ENCODE results near the gene MAX.

The MAX gene

GRCh38 chr14:65102441-65103149 is at the start of gene MAX:
MAX (minus strand) TSS chr14:65102517; CDS start chr14:65102339, 178 bp downstream.
- Histone ChIP-seq H3K4me3 (ENCODE audit: low read length in 2 of 2) (peak within 1 kb of the TSS; percentile 81 to 85), H3K27me3 (ENCODE audit: control insufficient read depth in 1 of 2, insufficient read depth in 2 of 2, low read length in 2 of 2) (no peaks in the 10 kb centered on the region)

GRCh38 chr14:65151609-65151956 is 49.3 kb upstream of the MAX start:
- no peaks in the 10 kb centered on the region for H3K36me3 ChIP-seq (ENCODE audit: control insufficient read depth in 2 of 2, insufficient read depth in 2 of 2, low read length in 2 of 2)
- no peaks in the 10 kb centered on the region for H3K9me3 ChIP-seq (ENCODE audit: control insufficient read depth in 2 of 2, low read length in 2 of 2)
- H3K4me1 ChIP-seq (ENCODE audit: control insufficient read depth, insufficient read depth, low read length): peaks cover 3% of the 10 kb centered on the region
- H3K4me3 ChIP-seq (ENCODE audit: low read length in 2 of 2): no peak overlapping the region
- no peak overlapping the region for H3K27ac ChIP-seq (ENCODE audit: low read length)
- H3K9ac ChIP-seq (ENCODE audit: low read length in 2 of 2): no peak overlapping the region
- H3K27me3 ChIP-seq (ENCODE audit: control insufficient read depth in 1 of 2, insufficient read depth in 2 of 2, low read length in 2 of 2): no peaks in the 10 kb centered on the region

More at GRCh38 chr14:65102441-65103149, at the start of gene MAX:
- Histone ChIP-seq H3K36me3 (ENCODE audit: control insufficient read depth in 2 of 2, insufficient read depth in 2 of 2, low read length in 2 of 2) (no peaks in the 10 kb centered on the region), H3K9ac (ENCODE audit: low read length in 2 of 2) (peak within 1 kb of the TSS; percentile 77 to 83), H3K4me1 (ENCODE audit: control insufficient read depth, insufficient read depth, low read length) (peaks cover 18% of the 10 kb centered on the region), H3K27ac (ENCODE audit: low read length) (peak within 1 kb of the TSS; percentile 61), H3K9me3 (ENCODE audit: control insufficient read depth in 2 of 2, low read length in 2 of 2) (no peaks in the 10 kb centered on the region)

DNA sequence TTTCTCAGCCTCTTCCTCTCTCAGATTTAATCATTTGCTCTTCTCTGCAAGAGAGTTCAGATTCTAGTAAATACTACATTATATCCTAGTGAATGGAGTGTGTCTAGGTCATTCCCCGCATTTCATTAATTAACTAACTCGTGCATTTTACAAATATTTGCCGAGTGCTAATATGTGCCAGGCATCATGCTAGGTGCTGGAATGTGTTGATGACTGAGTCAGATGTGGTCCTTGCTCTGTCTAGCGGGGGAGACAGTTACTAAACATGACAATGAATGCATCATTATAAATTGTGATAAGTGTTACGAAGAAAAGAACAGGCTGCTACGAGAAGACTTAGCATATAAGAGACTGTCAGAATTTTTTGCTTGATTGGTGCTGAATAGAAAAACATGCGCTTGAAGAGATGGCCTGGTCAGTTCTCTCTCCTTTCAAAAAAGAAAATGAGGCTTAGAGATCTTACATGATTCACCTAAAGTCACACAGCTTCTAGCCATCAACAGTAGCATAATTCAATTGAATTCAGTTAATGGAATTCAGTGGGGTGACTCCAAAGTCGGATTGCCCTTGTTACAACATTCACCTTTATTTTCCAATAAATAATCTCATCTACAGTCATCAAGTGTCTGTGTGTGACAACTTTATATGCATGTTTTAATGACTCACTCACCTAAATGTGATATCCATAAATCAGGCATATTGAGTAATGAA is 48.7 kb upstream of the MAX start:
- Histone ChIP-seq H3K9ac (ENCODE audit: low read length in 2 of 2) (no peak overlapping the region), H3K9me3 (ENCODE audit: control insufficient read depth in 2 of 2, low read length in 2 of 2) (no peaks in the 10 kb centered on the region), H3K4me3 (ENCODE audit: low read length in 2 of 2) (no peak overlapping the region), H3K4me1 (ENCODE audit: control insufficient read depth, insufficient read depth, low read length) (no peaks in the 10 kb centered on the region), H3K36me3 (ENCODE audit: control insufficient read depth in 2 of 2, insufficient read depth in 2 of 2, low read length in 2 of 2) (no peaks in the 10 kb centered on the region), H3K27me3 (ENCODE audit: control insufficient read depth in 1 of 2, insufficient read depth in 2 of 2, low read length in 2 of 2) (no peaks in the 10 kb centered on the region), H3K27ac (ENCODE audit: low read length) (no peak overlapping the region)

DNA sequence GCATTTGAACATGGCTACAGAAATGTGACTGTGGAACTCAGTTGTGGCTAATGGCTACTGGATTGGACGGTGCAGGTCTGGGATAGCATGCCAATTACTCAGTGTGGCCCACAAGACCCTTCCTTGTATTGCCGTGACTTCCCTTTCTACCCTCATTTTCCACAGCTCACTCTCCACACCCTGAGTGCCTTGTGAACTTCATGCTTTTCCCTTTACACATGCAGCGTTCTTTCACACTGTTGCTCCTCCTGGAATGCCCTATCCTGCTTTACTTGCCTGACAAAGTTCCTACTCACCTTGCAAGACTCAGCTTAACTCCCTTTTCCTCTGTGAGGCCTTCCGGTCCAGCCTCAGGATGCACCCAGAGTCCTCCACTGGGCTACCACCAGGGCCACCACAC is 46.8 kb upstream of the MAX start:
- H3K9me3 ChIP-seq (ENCODE audit: control insufficient read depth in 2 of 2, low read length in 2 of 2): no peaks in the 10 kb centered on the region
- peaks cover 2 to 3% of the 10 kb centered on the region in 2 donors for H3K27me3 ChIP-seq (ENCODE audit: control insufficient read depth in 1 of 2, insufficient read depth in 2 of 2, low read length in 2 of 2)
- H3K4me1 ChIP-seq (ENCODE audit: control insufficient read depth, insufficient read depth, low read length): no peaks in the 10 kb centered on the region
- H3K9ac ChIP-seq (ENCODE audit: low read length in 2 of 2): no peak overlapping the region
- no peak overlapping the region for H3K27ac ChIP-seq (ENCODE audit: low read length)
- H3K36me3 ChIP-seq (ENCODE audit: control insufficient read depth in 2 of 2, insufficient read depth in 2 of 2, low read length in 2 of 2): no peaks in the 10 kb centered on the region
- no peak overlapping the region for H3K4me3 ChIP-seq (ENCODE audit: low read length in 2 of 2)

DNA sequence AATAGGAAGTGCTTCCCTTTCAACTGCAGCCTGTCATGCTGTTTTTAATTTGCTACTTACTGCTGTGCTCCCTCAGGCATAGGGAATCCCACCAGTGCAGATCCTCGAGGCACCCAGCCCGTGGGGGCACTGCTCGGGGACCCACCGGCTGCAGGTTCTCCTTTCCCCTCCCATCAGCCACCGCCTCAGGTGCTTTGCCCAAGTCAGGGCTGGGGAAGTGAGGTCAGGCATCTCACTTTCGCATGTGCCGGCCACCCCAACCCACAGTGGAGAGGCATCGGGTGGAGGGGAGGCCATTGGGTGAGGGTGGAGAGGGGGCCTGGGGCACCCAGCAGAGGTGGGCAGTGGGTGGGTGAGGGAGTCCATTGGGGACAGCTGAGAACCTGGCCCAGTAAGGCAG is 41.9 kb upstream of the MAX start:
- Histone ChIP-seq H3K9ac (ENCODE audit: low read length in 2 of 2) (no peak overlapping the region), H3K36me3 (ENCODE audit: control insufficient read depth in 2 of 2, insufficient read depth in 2 of 2, low read length in 2 of 2) (no peaks in the 10 kb centered on the region), H3K27me3 (ENCODE audit: control insufficient read depth in 1 of 2, insufficient read depth in 2 of 2, low read length in 2 of 2) (peaks cover 2 to 4% of the 10 kb centered on the region in 2 donors), H3K4me3 (ENCODE audit: low read length in 2 of 2) (no peak overlapping the region), H3K4me1 (ENCODE audit: control insufficient read depth, insufficient read depth, low read length) (no peaks in the 10 kb centered on the region), H3K9me3 (ENCODE audit: control insufficient read depth in 2 of 2, low read length in 2 of 2) (no peaks in the 10 kb centered on the region), H3K27ac (ENCODE audit: low read length) (no peak overlapping the region)

- H3K36me3 ChIP-seq (ENCODE audit: control insufficient read depth in 2 of 2, insufficient read depth in 2 of 2, low read length in 2 of 2): no peaks in the 10 kb centered on the region
- H3K9ac ChIP-seq (ENCODE audit: low read length in 2 of 2): no peak overlapping the region
- no peak overlapping the region for H3K4me3 ChIP-seq (ENCODE audit: low read length in 2 of 2)
- peaks cover 2 to 4% of the 10 kb centered on the region in 2 donors for H3K27me3 ChIP-seq (ENCODE audit: control insufficient read depth in 1 of 2, insufficient read depth in 2 of 2, low read length in 2 of 2)
- no peak overlapping the region for H3K27ac ChIP-seq (ENCODE audit: low read length)
- no peaks in the 10 kb centered on the region for H3K4me1 ChIP-seq (ENCODE audit: control insufficient read depth, insufficient read depth, low read length)
- no peaks in the 10 kb centered on the region for H3K9me3 ChIP-seq (ENCODE audit: control insufficient read depth in 2 of 2, low read length in 2 of 2)
Measured at GRCh38 chr14:65142914-65143625, 40.8 kb upstream of the MAX start.

DNA sequence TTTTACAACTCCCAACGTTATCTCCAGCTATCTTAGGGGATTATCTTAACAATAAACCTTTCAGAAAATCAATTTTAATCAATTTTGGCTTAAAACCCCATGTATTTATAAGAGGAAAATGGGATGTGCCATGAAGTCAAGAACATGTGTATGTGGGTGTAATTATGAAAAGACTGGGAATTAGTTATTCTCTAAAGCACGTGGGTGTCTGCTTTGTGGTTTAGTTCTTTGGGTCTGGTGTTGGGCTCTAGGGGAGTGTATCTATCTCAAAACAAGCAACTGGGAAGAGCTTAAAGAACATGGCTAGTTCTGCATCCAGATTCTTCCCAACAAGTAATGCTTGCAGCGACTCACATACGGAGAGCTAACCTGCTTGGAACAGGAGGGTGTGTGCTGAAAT is 40.1 kb upstream of the MAX start:
- Histone ChIP-seq H3K27me3 (ENCODE audit: control insufficient read depth in 1 of 2, insufficient read depth in 2 of 2, low read length in 2 of 2) (peaks cover 2 to 4% of the 10 kb centered on the region in 2 donors), H3K9ac (ENCODE audit: low read length in 2 of 2) (no peak overlapping the region), H3K9me3 (ENCODE audit: control insufficient read depth in 2 of 2, low read length in 2 of 2) (no peaks in the 10 kb centered on the region), H3K4me3 (ENCODE audit: low read length in 2 of 2) (no peak overlapping the region), H3K36me3 (ENCODE audit: control insufficient read depth in 2 of 2, insufficient read depth in 2 of 2, low read length in 2 of 2) (no peaks in the 10 kb centered on the region), H3K27ac (ENCODE audit: low read length) (no peak overlapping the region), H3K4me1 (ENCODE audit: control insufficient read depth, insufficient read depth, low read length) (no peaks in the 10 kb centered on the region)

DNA sequence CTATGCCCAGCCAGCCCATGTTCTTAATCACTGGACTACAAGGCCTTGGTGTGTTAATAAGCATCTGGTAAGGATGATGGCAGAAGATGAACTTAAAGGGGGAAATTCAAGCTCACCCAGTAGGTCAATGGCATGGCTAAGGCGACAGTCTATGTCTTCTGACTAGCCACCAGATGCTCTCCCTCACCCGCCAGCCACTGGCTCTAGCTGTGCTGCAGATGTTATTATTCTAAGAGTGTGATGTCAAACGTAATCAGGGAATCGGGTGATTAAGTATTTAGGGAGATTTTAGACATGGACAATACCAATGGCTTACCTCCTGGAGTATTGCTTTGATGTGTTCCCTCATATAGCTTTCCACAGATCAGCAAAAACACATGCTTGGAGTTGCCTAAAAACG is 39.2 kb upstream of the MAX start:
- H3K9me3 ChIP-seq (ENCODE audit: control insufficient read depth in 2 of 2, low read length in 2 of 2): no peaks in the 10 kb centered on the region
- no peaks in the 10 kb centered on the region for H3K4me1 ChIP-seq (ENCODE audit: control insufficient read depth, insufficient read depth, low read length)
- H3K4me3 ChIP-seq (ENCODE audit: low read length in 2 of 2): no peak overlapping the region
- H3K9ac ChIP-seq (ENCODE audit: low read length in 2 of 2): no peak overlapping the region
- H3K27me3 ChIP-seq (ENCODE audit: control insufficient read depth in 1 of 2, insufficient read depth in 2 of 2, low read length in 2 of 2): peaks cover 2 to 4% of the 10 kb centered on the region in 2 donors
- no peak overlapping the region for H3K27ac ChIP-seq (ENCODE audit: low read length)
- H3K36me3 ChIP-seq (ENCODE audit: control insufficient read depth in 2 of 2, insufficient read depth in 2 of 2, low read length in 2 of 2): no peaks in the 10 kb centered on the region

- Histone ChIP-seq H3K27ac (ENCODE audit: low read length) (no peak overlapping the region), H3K9ac (ENCODE audit: low read length in 2 of 2) (no peak overlapping the region), H3K4me1 (ENCODE audit: control insufficient read depth, insufficient read depth, low read length) (no peaks in the 10 kb centered on the region), H3K27me3 (ENCODE audit: control insufficient read depth in 1 of 2, insufficient read depth in 2 of 2, low read length in 2 of 2) (no peaks in the 10 kb centered on the region), H3K9me3 (ENCODE audit: control insufficient read depth in 2 of 2, low read length in 2 of 2) (no peaks in the 10 kb centered on the region), H3K36me3 (ENCODE audit: control insufficient read depth in 2 of 2, insufficient read depth in 2 of 2, low read length in 2 of 2) (no peaks in the 10 kb centered on the region), H3K4me3 (ENCODE audit: low read length in 2 of 2) (no peak overlapping the region)
Measured at GRCh38 chr14:65137648-65138307, 35.5 kb upstream of the MAX start.

DNA sequence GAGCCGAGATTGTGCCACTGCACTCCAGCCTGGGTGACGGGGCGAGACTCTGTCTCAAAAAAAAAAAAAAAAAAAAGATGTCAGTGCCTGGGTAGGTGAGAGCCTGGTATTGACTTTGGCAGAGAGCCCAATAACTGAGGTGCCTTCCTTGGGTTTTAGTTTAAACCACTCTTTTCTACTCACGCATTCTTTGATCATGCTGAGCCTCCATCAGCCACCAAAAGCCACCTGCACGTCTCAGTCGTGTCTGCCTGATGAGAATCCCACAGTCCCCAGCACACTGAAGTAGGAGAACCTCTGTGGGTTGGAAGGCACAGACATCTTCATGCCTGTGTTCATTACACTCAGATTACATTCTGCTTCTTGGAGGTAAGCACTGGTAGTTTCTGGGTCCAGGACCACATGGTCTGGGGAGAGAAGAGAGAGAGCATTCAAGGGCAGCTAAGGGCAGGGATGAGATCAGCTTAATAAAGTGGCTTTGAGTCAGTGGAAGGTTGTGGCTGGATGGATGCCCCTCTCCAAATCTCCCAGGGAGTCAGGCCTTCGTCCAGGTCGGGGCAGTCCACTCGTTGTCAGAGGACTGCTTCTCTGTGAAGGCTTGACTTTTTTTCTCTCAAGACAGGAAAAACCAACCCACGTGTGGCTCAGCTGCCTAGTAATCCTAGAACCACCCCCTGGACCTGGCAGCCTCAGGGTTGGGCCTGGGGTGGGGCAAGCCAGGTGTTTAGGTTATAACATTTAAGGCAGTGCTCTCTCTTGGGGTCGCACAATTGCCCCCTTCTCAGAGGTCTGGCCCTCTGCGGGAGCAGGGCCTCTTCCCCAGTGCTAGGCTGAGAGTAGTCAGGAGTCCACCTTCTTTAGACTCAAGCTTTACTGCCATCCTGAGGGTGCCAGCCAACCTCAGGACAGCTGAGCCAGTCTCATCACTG is 32.6 kb upstream of the MAX start:
- H3K36me3 ChIP-seq (ENCODE audit: control insufficient read depth in 2 of 2, insufficient read depth in 2 of 2, low read length in 2 of 2): no peaks in the 10 kb centered on the region
- no peak overlapping the region for H3K27ac ChIP-seq (ENCODE audit: low read length)
- H3K4me3 ChIP-seq (ENCODE audit: low read length in 2 of 2): no peak overlapping the region
- no peaks in the 10 kb centered on the region for H3K27me3 ChIP-seq (ENCODE audit: control insufficient read depth in 1 of 2, insufficient read depth in 2 of 2, low read length in 2 of 2)
- H3K4me1 ChIP-seq (ENCODE audit: control insufficient read depth, insufficient read depth, low read length): no peaks in the 10 kb centered on the region
- H3K9ac ChIP-seq (ENCODE audit: low read length in 2 of 2): no peak overlapping the region
- no peaks in the 10 kb centered on the region for H3K9me3 ChIP-seq (ENCODE audit: control insufficient read depth in 2 of 2, low read length in 2 of 2)
